ENCODE measurements around the gene CRYBA1. TPM values are rescaled to one million over a fixed set of nuclear protein-coding genes. Genes with fewer than 3 reads are reported as not detected.

CRYBA1 gene
- total RNA-seq, 1 donor: not detected

DNA sequence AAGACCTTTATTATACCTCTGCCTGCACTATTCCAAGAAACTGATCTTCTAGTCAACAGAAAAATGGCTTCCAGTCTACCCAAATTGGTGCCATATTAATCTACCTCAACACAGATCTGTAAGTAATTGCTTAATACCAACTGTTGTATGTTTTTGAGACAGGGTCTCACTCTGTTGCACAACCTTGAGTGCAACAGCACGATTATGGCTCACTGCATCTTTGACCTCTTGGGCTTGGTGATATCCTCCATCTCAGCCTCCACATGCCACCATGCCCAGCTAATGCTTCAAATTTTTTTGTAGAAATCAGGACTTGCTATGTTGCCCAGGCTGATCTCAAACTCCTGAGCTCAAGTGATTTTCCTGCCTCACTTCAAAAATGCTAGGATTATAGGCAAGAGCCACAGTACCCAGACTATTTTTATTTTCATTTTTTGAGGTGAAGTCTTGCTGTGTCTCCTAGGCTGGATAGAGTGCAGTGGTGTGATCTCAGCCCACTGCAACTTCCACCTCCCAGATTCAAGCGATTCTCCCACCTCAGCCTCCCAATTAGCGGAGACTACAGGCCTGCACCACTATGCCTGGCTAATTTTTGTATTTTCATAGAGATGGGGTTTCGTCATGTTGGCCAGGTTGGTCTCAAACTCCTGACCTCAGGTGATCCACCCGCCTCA, 32.9 kb downstream of the CRYBA1 start:
- no peak overlapping the region for H3K4me3 ChIP-seq (ENCODE audit: low read depth, low read length)
- TF ChIP-seq, protein P1, sequence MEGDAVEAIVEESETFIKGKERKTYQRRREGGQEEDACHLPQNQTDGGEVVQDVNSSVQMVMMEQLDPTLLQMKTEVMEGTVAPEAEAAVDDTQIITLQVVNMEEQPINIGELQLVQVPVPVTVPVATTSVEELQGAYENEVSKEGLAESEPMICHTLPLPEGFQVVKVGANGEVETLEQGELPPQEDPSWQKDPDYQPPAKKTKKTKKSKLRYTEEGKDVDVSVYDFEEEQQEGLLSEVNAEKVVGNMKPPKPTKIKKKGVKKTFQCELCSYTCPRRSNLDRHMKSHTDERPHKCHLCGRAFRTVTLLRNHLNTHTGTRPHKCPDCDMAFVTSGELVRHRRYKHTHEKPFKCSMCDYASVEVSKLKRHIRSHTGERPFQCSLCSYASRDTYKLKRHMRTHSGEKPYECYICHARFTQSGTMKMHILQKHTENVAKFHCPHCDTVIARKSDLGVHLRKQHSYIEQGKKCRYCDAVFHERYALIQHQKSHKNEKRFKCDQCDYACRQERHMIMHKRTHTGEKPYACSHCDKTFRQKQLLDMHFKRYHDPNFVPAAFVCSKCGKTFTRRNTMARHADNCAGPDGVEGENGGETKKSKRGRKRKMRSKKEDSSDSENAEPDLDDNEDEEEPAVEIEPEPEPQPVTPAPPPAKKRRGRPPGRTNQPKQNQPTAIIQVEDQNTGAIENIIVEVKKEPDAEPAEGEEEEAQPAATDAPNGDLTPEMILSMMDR (IDR thresholded peaks at IDR 0.05; ENCODE audit: insufficient read depth, low read length): no peak
- DNase-seq (ENCODE audit: low read depth): no peak

DNA sequence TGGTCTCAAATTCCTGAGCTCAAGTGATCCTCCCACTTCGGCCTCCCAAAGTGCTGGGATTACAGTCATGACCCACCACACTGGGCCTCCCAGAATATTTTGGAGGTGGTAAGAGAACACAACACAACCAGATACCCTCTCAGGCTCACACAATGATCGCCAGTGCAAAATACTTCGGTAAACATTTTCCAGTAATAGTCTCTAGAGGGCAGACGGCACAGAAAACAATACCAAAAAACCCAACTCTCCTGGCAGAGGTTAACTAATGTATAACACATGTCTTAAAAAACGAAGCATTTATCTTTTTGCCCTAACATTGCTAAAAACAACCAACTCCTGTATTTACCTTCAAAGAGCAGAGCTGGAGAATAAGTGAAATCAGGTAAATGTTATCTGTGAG, 36.8 kb downstream of the CRYBA1 start:
- peak overlapping the region; percentile 5 for H3K4me3 ChIP-seq (ENCODE audit: low read depth, low read length)
- TF ChIP-seq, protein P1 (IDR thresholded peaks at IDR 0.05; ENCODE audit: insufficient read depth, low read length): peak; percentile 33
- DNase-seq (ENCODE audit: low read depth): peak; percentile 41

DNA sequence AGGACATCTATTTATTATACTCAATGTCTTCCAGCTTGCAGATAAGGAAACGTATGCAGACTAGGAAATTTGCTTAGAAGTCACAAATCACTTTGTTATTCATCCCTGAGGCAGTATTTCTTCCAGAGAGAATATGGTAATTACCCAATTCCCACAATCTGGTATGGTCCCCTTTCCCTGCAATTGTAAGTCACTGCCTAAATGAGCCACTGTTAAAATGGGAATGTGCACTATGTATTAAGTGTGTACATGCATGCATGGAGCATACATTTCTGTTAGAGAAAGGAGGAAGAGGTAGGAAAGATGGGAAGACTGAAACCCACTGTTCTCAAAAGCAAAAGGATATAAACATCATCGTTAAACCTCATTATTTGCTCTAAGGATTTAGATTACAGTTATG, 37.3 kb downstream of the CRYBA1 start:
- no peak overlapping the region for H3K4me3 ChIP-seq (ENCODE audit: low read depth, low read length)
- peak; percentile 6 for DNase-seq (ENCODE audit: low read depth)
- TF ChIP-seq, protein P1 (IDR thresholded peaks at IDR 0.05; ENCODE audit: insufficient read depth, low read length): no peak

DNA sequence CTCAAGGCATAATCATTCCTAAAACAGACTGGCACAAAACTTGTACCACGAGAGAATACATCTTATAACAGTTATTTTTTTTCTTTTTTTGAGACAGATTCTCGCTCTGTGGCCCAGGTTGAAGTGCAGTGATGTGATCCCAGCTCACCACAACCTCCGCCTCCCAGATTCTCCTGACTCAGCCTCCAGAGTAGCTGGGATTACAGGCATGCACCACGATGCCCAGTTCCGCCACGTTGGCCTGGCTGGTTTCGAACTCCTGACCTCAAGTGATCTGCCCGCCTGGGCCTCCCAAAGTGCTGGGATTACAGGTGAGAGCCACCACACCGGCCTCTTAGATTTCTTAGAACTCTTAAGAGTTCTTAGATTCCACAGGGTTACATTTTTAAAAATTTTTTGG, 43.2 kb downstream of the CRYBA1 start:
- TF ChIP-seq, protein P1 (IDR thresholded peaks at IDR 0.05; ENCODE audit: insufficient read depth, low read length): no peak
- no peak overlapping the region for H3K4me3 ChIP-seq (ENCODE audit: low read depth, low read length)
- DNase-seq (ENCODE audit: low read depth): no peak

DNA sequence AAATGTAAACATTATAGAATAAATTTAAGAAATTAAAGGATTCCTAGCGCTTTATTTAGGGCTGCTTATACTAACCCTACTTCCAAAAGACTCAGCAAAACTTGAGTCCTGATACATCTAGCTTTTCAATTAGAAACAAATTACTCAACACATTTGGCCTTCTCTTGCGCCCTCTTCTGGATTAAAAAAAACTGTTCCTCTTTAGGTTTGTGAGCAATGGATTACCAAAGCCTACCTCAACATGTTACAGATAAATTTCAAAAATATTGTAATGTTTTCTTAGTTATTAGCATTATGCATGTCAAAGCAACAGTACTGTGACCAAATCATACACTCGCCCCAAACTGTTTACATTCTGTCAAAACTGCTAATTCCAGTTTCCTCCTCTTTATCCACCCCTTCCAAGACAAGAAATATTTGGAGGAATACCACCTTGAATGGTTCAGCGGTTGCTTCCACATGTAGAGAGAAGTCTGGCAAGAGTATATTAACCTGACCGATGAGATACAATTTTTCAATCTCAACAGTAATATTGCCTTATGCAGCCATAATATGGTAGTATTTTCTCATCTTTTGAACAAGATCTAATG, 44.6 kb downstream of the CRYBA1 start:
- H3K4me3 ChIP-seq (ENCODE audit: low read depth, low read length): peak overlapping the region; percentile 94
- peak; percentile 85 for DNase-seq (ENCODE audit: low read depth)
- TF ChIP-seq, protein P1 (IDR thresholded peaks at IDR 0.05; ENCODE audit: insufficient read depth, low read length): peak; percentile 63

DNA sequence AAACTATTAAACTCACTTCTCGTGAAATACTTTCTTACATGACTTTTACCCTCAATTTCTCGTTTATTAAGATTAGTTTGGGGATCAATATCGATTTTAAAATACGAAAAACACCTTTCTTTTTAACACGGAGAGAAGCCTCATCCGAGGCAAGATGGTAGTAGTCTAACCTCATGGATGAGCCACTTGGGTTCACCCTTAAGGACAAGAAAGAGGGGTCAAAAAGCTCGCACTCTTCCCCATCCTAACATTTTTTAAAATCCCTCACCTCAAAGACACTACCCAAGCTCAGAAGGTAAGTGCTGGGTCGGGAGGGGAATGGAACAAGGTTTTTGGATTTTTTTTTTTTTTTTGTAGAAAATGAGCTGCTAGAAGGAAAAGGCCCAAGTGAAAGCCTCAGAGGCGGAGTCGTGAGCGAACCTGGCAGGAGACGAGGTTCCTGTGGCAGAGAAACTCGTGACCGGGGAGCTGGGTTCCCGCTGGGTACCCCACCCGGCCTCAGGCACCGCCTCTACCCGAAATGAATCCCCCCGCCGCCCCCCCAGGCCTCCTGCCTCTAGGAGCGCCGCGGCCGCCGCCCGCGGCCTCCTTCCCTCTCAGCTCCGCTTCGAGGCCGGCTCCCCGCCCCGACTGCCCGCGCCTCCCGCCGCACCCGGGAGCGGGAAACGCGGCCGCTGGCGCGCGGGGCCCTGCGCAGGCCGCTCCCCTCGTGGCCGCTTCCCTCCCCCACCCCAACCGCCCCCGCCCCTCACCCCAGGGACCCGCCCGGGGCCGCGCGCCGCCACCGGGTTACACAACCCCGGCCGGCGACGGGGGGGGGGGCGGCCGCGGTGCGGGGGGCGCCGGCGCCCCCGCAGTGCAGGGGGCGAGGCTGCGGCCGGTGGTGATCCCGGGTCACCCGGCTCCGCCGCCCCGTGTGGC, 45.7 kb downstream of the CRYBA1 start:
- peak; percentile 63 for DNase-seq (ENCODE audit: low read depth)

More for the DNA sequence above, 45.7 kb downstream of the CRYBA1 start:
- TF ChIP-seq, protein P1 (IDR thresholded peaks at IDR 0.05; ENCODE audit: insufficient read depth, low read length): no peak
- peak overlapping the region; percentile 94 for H3K4me3 ChIP-seq (ENCODE audit: low read depth, low read length)

Measured in fibroblast of the aortic adventitia (primary cell).